GM21576 (cell line): ENCODE measurements around the gene SPTBN1.
A peak's percentile ranks its signal among the peaks of the same experiment; 100 is the strongest.

Experiments
- ATAC-seq: cut with Tn5 transposase; IDR thresholded peaks from one replicate; pipeline ENCODE4 v1.9.1; 2021; ENCODE audit warnings: mild to moderate bottlenecking, moderate library complexity; ENCODE audit not compliant: unreplicated experiment

SPTBN1 gene

DNA sequence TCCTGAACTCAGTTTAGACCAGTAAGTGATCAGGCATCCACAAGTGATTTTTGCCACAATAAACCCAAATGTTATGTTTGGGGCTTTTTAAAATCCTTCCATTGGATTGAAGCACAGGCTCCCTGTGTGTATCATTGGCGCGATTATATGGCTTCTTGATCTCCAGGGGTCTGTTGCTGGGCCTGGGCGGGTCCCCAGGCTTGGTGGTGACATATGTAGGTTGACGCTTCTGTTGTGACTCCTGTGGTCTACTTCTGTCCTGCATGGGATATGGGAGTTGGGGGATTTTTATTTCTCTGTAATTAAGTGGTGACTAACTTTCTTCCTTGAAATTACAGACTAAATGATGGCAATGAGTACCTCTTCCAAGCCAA, 211.1 kb downstream of the SPTBN1 start:
- no peak for ATAC-seq

DNA sequence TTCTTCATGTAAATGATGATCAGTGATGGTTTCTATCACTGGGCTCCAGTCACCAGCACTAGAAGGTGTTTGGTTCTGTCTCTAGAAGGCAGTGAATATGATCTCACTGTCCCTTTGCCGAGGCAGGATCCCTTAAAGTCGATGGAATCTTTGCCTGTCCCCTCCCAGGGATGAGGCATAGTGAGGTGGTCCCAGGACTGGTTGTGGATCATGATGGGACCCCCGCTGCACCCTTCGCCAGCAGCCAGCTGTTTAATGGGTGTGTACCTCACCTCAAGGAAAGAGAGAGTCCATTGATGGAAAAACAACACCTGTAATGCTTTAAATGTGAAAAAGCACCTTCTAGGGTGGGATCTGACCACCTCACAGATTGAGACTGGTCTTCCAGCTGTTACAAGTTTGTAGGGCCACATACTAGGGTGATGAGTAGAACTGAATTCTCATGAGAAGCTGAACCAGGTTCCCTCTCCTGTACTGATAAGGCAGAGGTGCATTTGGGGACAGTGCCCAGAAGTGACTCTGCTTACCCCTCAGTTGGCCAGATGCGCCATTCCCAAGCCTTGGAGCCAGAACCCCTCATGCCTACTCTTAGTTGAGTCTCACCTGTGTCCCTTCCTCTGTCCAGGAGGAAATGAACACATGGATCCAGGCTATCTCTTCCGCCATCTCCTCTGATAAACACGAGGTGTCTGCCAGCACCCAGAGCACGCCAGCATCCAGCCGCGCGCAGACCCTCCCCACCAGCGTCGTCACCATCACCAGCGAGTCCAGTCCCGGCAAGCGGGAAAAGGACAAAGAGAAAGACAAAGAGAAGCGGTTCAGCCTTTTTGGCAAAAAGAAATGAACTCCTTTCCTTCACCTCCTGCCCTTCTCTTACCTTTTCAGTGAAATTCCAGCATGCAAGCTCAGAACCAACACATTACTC, 211.9 kb downstream of the SPTBN1 start:
- no peak for ATAC-seq

DNA sequence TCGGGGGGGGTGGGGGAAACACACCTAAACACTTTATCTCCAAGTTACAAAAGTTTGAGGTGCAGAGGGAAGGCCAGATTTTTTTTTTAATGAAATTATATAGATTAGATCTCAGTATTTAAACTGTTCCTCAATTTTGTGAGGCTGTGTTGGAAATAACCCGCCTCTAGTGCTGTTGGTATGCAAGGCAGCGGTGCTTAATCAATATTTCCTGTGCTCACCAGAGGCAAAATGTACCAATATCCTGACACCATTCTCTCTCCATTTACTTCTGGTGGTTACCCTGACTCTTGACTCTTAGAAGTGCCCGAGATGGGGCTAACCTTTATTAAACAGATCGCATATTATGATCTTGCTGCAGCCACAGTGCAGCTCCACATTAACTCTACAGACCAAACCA, 212.6 kb downstream of the SPTBN1 start:
- no peak for ATAC-seq

DNA sequence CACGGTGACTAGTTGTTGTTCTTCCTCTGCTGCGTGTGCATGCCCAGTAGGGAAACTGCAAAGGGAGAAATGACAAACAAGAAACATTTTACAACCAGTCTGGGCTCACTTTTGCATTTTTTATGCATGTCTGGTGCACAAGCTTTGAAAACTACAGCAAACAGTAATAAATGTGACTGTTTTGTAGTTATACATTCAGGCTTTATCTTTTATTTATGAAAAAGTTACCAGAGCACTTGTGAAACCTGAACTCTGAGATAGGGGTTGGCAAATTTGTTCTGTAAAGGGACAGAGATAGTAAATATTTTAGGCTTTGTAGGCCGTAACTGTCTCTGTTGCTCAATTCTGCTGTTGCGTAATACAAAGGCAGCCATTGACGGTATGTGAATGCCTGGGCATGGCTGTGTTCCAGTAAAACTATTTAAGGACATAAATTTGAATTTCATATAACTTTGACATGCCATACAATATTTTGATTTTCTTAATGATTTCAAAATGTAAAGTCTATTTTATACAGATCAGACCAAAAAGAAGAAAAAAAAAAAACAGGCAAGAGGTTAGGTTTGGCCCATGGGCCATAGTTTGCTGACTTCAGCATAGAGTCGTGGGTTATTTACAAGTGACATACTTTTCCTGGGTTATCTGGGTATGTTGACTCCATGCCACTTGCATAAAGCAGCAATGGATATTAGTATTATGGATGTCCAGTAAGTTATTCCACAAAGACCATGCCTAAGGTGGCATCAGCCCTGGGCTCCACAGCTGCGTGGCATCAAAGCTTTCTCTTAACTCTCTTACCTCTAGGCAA, 213.8 kb downstream of the SPTBN1 start:
- no peak for ATAC-seq

GRCh38 chr2:54670485-54671009, 214.4 kb downstream of the SPTBN1 start:
- no peak for ATAC-seq

GRCh38 chr2:54671010-54671409, 214.9 kb downstream of the SPTBN1 start:
- ATAC-seq, result no peak

DNA sequence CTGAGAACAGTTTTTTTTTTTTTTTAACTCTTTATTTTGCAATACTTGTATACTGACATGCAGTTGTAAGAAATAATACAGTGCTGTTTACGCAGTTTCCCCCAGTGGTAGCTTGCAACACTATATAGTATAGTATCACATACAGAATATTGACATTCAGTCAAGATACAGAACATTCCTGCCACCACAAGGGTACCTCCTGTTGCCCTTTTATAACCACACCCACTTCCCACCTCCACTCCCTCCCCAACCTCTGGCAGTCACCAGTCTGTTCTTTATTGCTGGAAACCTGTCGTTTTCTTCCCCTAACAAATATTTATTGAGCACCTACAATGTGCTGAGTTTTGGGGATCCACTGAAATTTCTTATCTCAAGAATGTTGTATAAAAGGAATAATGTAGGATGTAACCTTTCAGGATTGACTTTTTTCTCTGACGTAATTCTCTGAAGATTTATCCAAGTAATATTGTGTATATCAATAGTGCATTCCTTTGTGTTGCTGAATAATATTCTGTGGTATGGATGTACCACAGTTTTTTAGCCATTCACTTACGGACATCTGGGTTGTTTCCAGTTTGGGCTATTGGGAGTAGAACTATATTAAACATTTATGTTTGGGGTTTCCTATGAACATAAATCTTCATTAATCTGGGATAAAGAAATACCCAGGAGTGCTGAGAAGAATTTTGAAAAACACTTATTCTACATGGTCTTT, 215.9 kb downstream of the SPTBN1 start:
- ATAC-seq, result no peak

GRCh38 chr2:54672590-54673456, 216.7 kb downstream of the SPTBN1 start:
- ATAC-seq, result peak; percentile 72

DNA sequence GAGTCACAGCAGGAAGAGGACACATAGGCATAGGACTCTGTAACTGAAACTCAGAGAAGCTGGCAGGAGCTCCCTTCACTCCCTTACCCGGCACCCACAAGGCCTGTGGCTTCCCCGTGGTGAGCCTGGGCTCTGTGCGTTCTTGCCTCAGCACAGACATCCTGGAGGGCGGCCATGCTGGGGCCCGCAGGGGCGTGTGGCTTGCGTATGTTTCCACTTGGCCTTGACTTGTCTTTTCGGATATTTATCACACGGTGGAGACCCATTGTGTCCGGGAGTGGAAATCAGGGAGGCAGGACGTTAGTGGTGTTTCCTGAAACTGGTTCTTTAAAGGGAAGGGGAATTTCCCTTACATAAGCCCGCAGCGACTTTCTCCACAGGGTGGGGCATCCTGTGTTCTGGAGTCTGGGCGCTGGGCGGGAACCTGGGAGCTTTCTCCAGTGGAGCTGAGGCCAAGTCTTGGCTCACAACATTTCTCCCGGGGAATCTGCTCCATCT, 217.4 kb downstream of the SPTBN1 start:
- ATAC-seq, result peak; percentile 37

DNA sequence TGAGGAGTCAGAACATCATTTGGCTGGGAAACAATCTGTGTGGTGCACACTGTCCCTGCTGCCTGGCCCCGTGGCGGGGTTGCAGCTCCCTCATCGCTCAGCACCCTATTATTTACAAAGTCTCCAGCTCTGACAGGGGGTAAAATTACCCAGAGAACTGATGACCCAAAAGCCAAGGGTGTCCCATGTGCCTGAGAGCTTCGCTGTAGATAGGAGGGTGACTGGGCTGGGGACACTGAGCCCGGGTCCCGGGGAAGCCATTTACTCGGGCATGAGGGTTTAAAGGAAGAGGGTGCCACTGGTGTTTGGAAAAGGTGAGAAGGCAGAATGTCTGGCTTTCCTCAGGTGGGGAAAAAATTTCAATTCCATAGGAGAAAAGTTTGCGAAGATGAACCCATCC, 219.2 kb downstream of the SPTBN1 start:
- no peak for ATAC-seq

DNA sequence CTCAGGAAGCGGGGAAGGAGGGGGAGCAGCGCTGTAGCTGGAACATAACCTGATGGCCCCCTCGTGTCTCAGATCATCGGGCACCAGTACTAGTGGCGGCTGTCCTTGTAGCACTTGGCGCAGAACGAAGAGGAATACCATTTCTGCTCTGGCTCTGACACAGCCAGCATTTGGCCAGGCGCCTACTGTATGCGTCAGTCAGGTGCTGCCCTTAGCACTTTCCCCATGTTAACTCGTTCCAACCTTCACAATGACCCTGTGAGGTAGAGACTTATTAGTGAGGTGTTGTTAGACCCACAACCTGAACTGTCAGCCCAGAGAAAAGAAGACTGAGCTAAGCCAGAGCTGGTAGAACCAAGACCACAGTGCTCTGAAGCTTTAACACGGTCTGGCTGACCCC, 219.6 kb downstream of the SPTBN1 start:
- ATAC-seq, result no peak

DNA sequence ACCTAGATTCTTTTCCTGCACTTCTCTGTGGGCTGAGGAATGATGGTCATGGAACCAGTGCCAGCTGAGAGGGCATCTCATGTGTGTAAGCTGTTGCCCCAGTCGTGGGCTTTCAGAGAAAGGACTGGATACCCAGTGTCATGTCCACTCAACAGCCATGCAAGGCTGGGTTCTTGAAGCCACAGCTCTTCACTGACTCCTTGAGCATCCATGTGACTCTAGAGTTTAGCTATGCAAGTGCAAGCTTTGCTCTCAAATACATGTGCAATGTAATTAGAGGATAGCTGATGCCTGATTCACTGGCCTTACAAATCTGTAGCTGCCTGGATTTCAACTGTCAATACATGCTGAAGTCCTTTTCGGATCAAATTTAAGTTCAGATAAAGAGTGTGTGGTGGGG, 220.5 kb downstream of the SPTBN1 start:
- no peak for ATAC-seq

DNA sequence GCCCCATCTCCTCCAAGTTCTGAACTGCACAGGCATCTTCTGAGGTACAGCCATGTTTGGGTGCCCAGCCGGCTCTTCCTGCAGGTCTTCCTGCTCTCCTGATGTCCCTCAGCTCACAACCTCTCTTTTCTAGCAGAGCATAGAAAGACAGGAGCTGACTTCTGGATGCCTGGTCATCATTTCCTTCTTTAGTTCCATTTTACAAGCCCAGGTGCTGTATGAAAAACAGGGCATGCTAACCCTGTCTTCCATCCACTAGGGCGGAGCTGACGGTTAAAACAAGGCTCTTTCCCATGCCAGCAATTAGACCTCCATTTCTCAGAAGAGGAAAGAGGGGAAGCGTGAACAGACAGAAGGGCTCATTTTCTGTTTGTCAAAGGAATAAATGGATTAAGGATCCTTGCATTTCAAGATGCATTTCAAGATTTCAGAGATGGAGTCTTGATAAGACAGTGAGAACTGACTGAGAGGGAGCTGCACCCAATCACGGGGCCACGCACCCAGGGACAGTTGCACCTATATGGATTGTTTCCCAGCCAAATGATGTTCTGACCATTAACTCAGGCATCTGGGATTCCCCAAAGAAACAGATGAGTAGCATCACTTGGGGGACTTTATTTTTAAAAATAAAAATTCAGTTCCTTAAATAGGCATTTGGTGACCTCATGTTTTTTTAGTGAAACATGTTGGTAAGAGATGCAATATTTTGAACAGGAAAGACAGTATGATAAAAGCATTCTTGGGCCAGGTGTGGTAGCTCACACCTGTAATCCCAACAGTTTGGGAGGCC, 221.5 kb downstream of the SPTBN1 start:
- no peak for ATAC-seq

DNA sequence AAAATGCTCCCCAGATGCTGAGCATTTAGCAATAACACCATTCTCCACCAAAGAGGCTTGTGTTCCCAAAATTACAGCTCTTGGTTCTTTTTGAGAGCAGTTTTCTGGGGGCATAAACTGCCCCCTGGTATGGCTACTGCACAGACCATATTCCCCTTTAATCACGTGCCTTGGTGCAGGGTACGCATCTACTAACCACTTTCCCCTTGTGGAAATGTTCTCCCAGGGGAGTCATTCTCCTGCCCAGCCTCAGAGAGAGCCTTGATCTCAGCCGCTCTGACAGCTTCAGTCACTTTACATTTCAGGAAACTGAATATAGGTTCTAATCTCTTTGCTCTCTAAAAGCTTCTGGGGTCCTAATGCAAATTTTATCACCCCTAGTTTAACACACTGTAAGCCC, 222.6 kb downstream of the SPTBN1 start:
- ATAC-seq, result no peak

DNA sequence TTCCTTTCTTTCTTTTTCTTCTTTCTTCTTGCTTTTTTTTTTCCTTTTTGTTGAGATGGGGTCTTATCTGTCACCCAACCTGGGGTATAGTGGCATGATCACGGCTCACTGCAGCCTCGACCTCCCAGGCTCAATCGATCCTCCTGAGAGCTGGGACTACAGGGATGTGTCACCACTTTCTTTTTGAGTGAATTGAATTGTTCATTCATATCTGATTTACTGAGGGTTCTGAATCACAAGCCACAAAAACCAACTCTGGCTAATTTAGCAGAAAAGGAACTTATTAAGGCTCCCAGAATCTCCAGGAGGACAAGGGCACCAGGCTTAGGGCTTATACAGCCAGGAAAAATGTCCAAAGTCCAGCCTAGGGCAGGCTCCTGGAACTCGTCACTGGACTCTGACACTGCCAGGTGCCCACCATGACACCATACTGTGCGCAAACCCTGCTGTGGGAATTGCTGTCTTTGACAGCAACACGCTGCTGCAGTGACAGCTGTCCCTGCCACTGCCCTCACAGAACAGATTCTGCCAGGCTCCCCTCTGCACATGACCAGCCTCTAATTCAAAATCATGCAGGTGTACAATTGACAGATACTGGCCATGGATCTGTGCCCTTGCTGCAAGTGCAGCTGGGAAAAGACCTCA, 224.4 kb downstream of the SPTBN1 start:
- peak; percentile 42 for ATAC-seq

DNA sequence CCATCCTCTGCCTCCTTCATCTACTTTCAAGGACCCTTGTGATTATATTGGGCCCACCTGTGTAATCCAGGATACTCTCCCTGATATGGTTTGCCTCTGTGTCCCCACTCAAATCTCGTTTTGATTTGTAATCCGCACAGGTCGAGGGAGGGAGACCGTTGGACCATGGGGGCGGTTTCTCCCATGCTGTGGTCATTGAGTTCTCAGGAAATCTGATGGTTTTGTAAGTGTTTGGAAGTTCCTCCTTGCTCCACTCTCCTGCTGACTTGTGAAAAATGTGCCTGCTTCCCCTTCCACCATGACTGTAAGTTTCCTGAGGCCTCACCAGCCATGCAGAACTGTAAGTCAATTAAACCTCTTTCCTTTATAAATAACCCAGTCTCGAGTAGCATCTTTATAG, 225.3 kb downstream of the SPTBN1 start:
- ATAC-seq, result no peak

DNA sequence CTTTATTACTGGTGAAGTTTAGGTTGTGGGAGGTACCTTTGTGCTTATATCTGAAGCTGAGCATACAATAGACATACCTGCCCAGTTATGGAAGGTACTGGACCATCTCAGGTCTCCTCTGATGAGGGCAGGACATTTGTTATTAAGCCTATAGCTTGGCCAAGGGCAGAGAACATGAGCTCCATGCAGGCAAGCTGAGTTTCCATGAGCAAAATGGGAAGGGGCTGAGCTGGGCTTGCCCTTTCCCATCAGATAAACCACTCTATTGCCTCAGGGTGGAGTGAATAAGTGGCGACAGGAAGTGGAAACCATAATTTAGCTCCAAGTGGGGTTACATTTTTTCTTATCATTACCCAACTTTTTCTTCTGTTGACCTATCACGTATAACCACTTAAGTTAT, 227.5 kb downstream of the SPTBN1 start:
- no peak for ATAC-seq

GRCh38 chr2:54685263-54685775, 229.2 kb downstream of the SPTBN1 start:
- ATAC-seq, result no peak
